Naive thymus-derived CD4-positive, alpha-beta T cell (primary cell): Measurements from ENCODE around the gene CADPS. TPM values are rescaled to one million over a fixed set of nuclear protein-coding genes. Genes with fewer than 3 reads are reported as not detected.

Experiments used
- ATAC-seq: fragments of 150-1000 bp; cut with Tn5 transposase; 2 replicates; pipeline ENCODE4 v1.10.0; 2021; ENCODE audit warnings: mild to moderate bottlenecking, moderate library complexity
- CTCF ChIA-PET: fragments of 350-600 bp; sonication (Branson Sonifier 250); formaldehyde crosslinking; loops from one replicate; lab custom pipeline; 2021; ENCODE audit warnings: antibody characterized with exemption; lab: Charles Lee
- POLR2A ChIA-PET: fragments of 350-600 bp; sonication (Branson Sonifier 250); formaldehyde crosslinking; loops from one replicate; lab custom pipeline; 2021; ENCODE audit warnings: antibody characterized with exemption, inconsistent platforms; lab: Charles Lee
- DNase-seq, 9 donors: peaks; one replicate each; pipeline versions ENCODE4 v3.0.0 to v3.0.0-alpha.2; 2020 to 2022; ENCODE audit warnings: mixed read lengths in 1 of 9
- H3K27ac ChIP-seq: one replicate; pipeline ENCODE4 v1.7.0; 2013; ENCODE audit warnings: mild to moderate bottlenecking, low read depth, low read length, moderate library complexity
- H3K27me3 ChIP-seq, 2 donors: one replicate each; pipeline ENCODE4 v1.7.0; 2013; ENCODE audit warnings: low read length in 2 of 2, mild to moderate bottlenecking in 2 of 2, moderate library complexity in 2 of 2; ENCODE audit not compliant: control insufficient read depth in 2 of 2, insufficient read depth in 2 of 2
- H3K36me3 ChIP-seq, 3 experiments: 1 replicate in 2 of 3; 2 replicates in 1 of 3; pipeline ENCODE4 v1.7.0; 2013; ENCODE audit warnings: low read length in 3 of 3, mild to moderate bottlenecking in 3 of 3, moderate library complexity in 1 of 3; ENCODE audit not compliant: insufficient read depth in 3 of 3, control insufficient read depth in 2 of 3
- H3K4me1 ChIP-seq, 2 donors: one replicate each; pipeline ENCODE4 v1.7.0; 2013; ENCODE audit warnings: low read length in 2 of 2, mild to moderate bottlenecking in 2 of 2, moderate library complexity in 1 of 2; ENCODE audit not compliant: control insufficient read depth in 2 of 2, insufficient read depth in 2 of 2
- H3K4me3 ChIP-seq: 2 replicates; pipeline ENCODE4 v1.7.0; 2013; ENCODE audit warnings: mild to moderate bottlenecking, low read length
- H3K9me3 ChIP-seq, 3 experiments: 1 replicate in 2 of 3; 2 replicates in 1 of 3; pipeline ENCODE4 v1.7.0; 2013; ENCODE audit warnings: low read length in 3 of 3; ENCODE audit not compliant: control insufficient read depth in 2 of 3
- H3K27ac Mint-ChIP-seq, 9 donors: one replicate each; pipeline ENCODE4 v1.8.0; 2020 to 2022; ENCODE audit warnings: mixed read lengths in 9 of 9, mild to moderate bottlenecking in 8 of 9, moderate library complexity in 5 of 9, inconsistent platforms in 2 of 9
- H3K27me3 Mint-ChIP-seq, 5 donors: one replicate each; pipeline ENCODE4 v1.8.0; 2021 to 2022; ENCODE audit warnings: mixed read lengths in 5 of 5, mild to moderate bottlenecking in 1 of 5
- H3K36me3 Mint-ChIP-seq, 5 donors: one replicate each; pipeline ENCODE4 v1.8.0; 2020 to 2022; ENCODE audit warnings: mixed read lengths in 5 of 5, mild to moderate bottlenecking in 3 of 5, inconsistent platforms in 1 of 5
- H3K4me1 Mint-ChIP-seq, 7 donors: one replicate each; pipeline ENCODE4 v1.8.0; 2020 to 2022; ENCODE audit warnings: mixed read lengths in 7 of 7, mild to moderate bottlenecking in 3 of 7, inconsistent platforms in 1 of 7
- H3K4me3 Mint-ChIP-seq, 10 donors: one replicate each; pipeline ENCODE4 v1.8.0; 2020 to 2022; ENCODE audit warnings: mild to moderate bottlenecking in 10 of 10, mixed read lengths in 10 of 10, moderate library complexity in 6 of 10, inconsistent platforms in 2 of 10
- H3K9me3 Mint-ChIP-seq, 11 donors: one replicate each; pipeline ENCODE4 v1.8.0; 2020 to 2022; ENCODE audit warnings: mixed read lengths in 11 of 11, mild to moderate bottlenecking in 4 of 11, inconsistent platforms in 1 of 11, moderate library complexity in 1 of 11
- intact Hi-C, 2 donors: fragments of 100-400 bp; cut with micrococcal nuclease; formaldehyde crosslinking; loops; one replicate each; pipeline ENCODE4 v1.15.1; 2023
- polyA plus RNA-seq, 2 donors: library from polyadenylated mRNA; unstranded; fragments of 300-500 nt; fragmentation: Illumina TruSeq; gene quantifications; one replicate each; pipeline ENCODE4 v1.2.3, GENCODE V29; 2021
- total RNA-seq, 6 experiments: library from RNA in 5 of 6; stranded (reverse) in 5 of 6; gene quantifications; 1 replicate in 5 of 6; 2 replicates in 1 of 6; pipeline ENCODE4 v1.2.3 and lab custom pipeline; 2021 to 2026

Gene CADPS
- total and polyA plus RNA-seq, 7 experiments from 2014 or later, result not detected

DNA sequence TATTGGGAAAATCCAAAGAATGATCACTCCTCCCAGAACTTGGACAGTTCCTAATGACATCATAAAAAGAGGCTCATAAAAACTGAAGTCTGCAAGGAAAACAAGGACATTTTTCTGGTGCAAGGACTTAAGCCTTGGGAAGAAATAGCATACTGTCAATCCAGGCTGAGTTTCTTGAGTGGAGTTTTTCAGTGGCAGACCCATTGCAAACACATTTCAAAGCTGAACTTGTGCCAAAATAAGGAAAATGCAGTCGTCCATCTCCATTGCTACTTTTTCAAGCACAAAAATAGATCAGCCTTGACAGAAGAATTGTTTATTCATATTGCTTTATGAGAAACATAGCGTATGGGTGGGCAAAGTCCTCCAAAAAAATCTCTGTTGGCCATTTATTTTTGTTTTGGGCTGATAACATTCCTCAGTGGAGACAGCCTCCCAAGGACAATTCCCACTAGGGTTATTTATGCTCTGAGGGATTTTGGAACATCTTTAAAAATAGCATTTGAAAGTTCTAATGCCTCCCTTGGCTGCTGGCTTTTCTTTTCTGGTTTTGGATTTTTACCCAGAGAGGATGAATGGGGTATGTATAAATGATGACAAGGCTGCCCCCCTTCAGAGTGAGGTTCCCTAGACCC is 220.0 kb downstream of the CADPS start:
- POLR2A ChIA-PET, result no interaction called here
- Mint-ChIP-seq H3K9me3 (peaks cover 0 to 3% (median 0%) of the 10 kb centered on the region in 11 donors), H3K4me1 (no peaks in the 10 kb centered on the region)

DNA sequence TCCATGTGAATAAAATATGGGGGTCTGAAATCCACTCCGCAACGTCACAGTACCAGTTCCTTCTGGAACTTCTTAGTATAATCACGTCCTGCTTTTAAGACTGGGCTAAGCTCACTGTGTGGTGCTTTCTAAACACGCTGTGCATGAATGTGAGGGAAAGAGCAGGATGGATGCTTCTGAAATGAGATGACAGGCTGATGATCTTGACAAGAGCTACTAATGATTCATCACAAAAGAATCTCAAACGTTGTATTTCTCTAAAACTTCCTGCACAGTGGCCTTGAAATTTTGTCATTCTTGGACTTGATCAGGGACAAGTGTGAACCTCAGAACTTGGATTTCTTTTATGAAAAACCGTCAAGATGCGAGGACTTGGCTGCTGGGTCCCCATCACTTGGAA is 221.4 kb downstream of the CADPS start:
- Mint-ChIP-seq H3K4me3 (no peak overlapping the region), H3K4me1 (no peaks in the 10 kb centered on the region), H3K27ac (no peak overlapping the region), H3K9me3 (peaks cover 0 to 3% (median 0%) of the 10 kb centered on the region in 11 donors), H3K36me3 (no peaks in the 10 kb centered on the region), H3K27me3 (peaks cover 0 to 4% (median 0%) of the 10 kb centered on the region in 5 donors)
- Histone ChIP-seq H3K27me3 (no peaks in the 10 kb centered on the region), H3K4me3 (no peak overlapping the region), H3K9me3 (no peaks in the 10 kb centered on the region), H3K4me1 (no peaks in the 10 kb centered on the region), H3K36me3 (no peaks in the 10 kb centered on the region), H3K27ac (no peak overlapping the region)
- CTCF ChIA-PET, result no interaction called here
- ATAC-seq (no peak), DNase-seq (no peak)
- intact Hi-C loops, result no loop called here
- POLR2A ChIA-PET, result no interaction called here

More for the DNA sequence above, 220.0 kb downstream of the CADPS start:
- intact Hi-C loops, result no loop called here
- DNase-seq, result no peak
- Mint-ChIP-seq H3K27ac (no peak overlapping the region), H3K4me3 (no peak overlapping the region), H3K27me3 (peaks cover 0 to 4% (median 0%) of the 10 kb centered on the region in 5 donors), H3K36me3 (no peaks in the 10 kb centered on the region)
- H3K4me1 ChIP-seq, result no peaks in the 10 kb centered on the region
- no peak overlapping the region for H3K4me3 ChIP-seq
- H3K36me3 ChIP-seq, result no peaks in the 10 kb centered on the region
- CTCF ChIA-PET, result no interaction called here
- no peaks in the 10 kb centered on the region for H3K9me3 ChIP-seq
- no peaks in the 10 kb centered on the region for H3K27me3 ChIP-seq
- ATAC-seq, result no peak
- H3K27ac ChIP-seq, result no peak overlapping the region

DNA sequence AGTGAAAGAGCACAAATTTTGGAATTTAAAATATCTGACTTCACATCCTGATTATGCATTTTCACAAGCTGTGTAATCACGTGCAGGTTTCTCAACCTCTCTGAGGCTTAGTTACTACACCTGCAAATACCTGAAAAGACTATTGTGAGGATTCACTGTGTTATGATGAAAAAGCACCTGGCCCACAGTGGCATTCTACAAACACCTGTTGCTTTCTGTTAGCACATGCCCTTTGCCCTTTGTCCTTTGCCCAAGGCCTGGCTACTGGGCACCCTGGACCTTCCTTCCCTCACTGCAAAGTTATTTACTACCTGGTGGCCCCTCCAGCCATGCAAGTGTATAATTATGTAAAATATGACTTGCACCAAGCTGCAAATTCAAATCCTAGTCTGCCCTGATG is 227.5 kb downstream of the CADPS start:
- intact Hi-C loops, result no loop called here
- H3K27me3 Mint-ChIP-seq, result no peaks in the 10 kb centered on the region
- H3K4me3 Mint-ChIP-seq, result no peak overlapping the region
- CTCF ChIA-PET, result no interaction called here
- Histone ChIP-seq H3K9me3 (no peaks in the 10 kb centered on the region), H3K27ac (no peak overlapping the region), H3K36me3 (no peaks in the 10 kb centered on the region), H3K4me1 (no peaks in the 10 kb centered on the region), H3K4me3 (no peak overlapping the region), H3K27me3 (no peaks in the 10 kb centered on the region)
- no peak for ATAC-seq
- H3K36me3 Mint-ChIP-seq, result no peaks in the 10 kb centered on the region
- peaks cover 0 to 3% (median 0%) of the 10 kb centered on the region in 11 donors for H3K9me3 Mint-ChIP-seq
- no peak for DNase-seq
- POLR2A ChIA-PET, result no interaction called here
- no peak overlapping the region for H3K27ac Mint-ChIP-seq
- no peaks in the 10 kb centered on the region for H3K4me1 Mint-ChIP-seq

DNA sequence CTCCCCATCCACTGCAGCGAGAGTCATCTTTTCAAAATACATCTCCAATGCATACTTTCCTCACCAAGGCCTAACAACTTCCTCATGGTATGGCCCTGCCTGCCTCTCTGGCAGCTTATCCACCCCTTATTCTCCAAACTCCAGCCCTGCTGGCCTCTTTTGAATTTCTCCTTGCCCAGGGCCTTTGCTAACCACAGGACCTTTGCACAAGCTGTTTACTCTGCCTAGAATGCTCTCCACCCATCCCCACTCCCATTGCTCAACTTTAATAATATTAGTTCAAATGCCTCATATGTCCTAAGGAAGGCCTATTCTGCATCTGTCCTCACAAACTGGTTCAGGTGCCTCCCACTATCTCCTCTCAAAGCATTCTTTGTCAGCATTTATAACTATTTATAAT is 230.7 kb downstream of the CADPS start:
- intact Hi-C loops, result no loop called here
- no peak overlapping the region for H3K27ac Mint-ChIP-seq
- no peaks in the 10 kb centered on the region for H3K36me3 ChIP-seq

DNA sequence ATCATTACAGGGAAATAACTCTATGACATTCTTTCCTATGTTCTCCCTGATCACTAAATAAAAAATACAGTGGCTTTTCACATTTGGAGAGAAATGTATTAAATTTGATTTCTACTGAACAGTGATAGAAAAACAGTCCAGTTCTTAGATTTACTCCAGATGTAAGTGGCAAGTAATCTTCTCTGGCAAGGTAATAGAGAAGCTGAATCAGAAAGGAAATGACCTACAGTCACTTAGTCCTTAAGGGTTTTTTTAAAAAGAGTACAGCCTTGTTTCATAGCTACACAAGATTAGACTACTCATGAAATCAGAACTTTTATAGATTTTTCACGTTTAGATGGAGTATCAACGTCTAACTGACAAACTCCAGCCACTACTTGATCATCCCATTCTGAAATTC is 236.9 kb downstream of the CADPS start:
- intact Hi-C loops, result no loop called here
- Mint-ChIP-seq H3K27me3 (peaks cover 0 to 14% (median 3%) of the 10 kb centered on the region in 5 donors), H3K27ac (no peak overlapping the region), H3K4me3 (no peak overlapping the region), H3K9me3 (peaks cover 0 to 4% (median 0%) of the 10 kb centered on the region in 11 donors), H3K36me3 (no peaks in the 10 kb centered on the region), H3K4me1 (no peaks in the 10 kb centered on the region)
- no peaks in the 10 kb centered on the region for H3K9me3 ChIP-seq
- ChIA-PET CTCF (no interaction called here), POLR2A (no interaction called here)
- H3K27me3 ChIP-seq, result no peaks in the 10 kb centered on the region
- H3K36me3 ChIP-seq, result no peaks in the 10 kb centered on the region
- H3K4me1 ChIP-seq, result no peaks in the 10 kb centered on the region
- H3K27ac ChIP-seq, result no peak overlapping the region
- no peak for ATAC-seq
- H3K4me3 ChIP-seq, result no peak overlapping the region
- DNase-seq, result no peak

More for the DNA sequence above, 230.7 kb downstream of the CADPS start:
- Histone ChIP-seq H3K4me1 (no peaks in the 10 kb centered on the region), H3K27me3 (no peaks in the 10 kb centered on the region), H3K9me3 (no peaks in the 10 kb centered on the region), H3K4me3 (no peak overlapping the region), H3K27ac (no peak overlapping the region)
- ATAC-seq, result no peak
- peaks cover 0 to 14% (median 3%) of the 10 kb centered on the region in 5 donors for H3K27me3 Mint-ChIP-seq
- H3K4me1 Mint-ChIP-seq, result no peaks in the 10 kb centered on the region
- ChIA-PET CTCF (no interaction called here), POLR2A (no interaction called here)
- DNase-seq, result no peak
- peaks cover 0 to 4% (median 0%) of the 10 kb centered on the region in 11 donors for H3K9me3 Mint-ChIP-seq
- H3K36me3 Mint-ChIP-seq, result no peaks in the 10 kb centered on the region
- H3K4me3 Mint-ChIP-seq, result no peak overlapping the region

DNA sequence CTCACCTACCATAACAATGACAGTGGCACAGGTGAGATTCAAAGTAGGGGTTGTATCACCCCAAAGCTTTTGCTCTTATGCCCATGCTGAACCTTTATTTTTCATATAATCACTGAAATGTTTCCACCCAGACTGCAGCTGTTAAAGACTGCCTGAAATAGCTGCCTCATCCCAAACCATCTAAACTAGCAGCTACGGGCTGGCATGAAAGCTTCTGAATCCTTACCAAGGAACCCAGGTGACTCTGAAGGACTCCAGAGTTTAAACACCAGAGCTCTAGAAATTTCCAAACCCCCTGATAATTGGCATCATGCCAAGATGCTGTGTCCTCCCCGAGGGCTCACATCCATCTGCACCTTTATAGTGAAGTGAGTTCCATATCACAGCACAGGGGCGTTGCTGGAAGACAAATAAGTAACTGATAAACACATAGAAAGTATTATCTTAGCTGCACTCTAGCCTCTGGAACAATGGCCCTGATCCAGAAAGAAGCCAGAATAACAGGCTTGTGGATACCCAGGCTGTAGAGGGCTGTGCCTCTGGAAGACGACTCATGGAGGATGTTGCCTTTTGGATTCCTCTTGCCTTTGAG is 238.9 kb downstream of the CADPS start:
- H3K9me3 Mint-ChIP-seq, result peaks cover 0 to 3% (median 0%) of the 10 kb centered on the region in 11 donors
- ATAC-seq (no peak), DNase-seq (no peak)
- ChIA-PET POLR2A (no interaction called here), CTCF (no interaction called here)
- H3K27me3 Mint-ChIP-seq, result peaks cover 0 to 6% (median 3%) of the 10 kb centered on the region in 5 donors
- no peaks in the 10 kb centered on the region for H3K36me3 ChIP-seq
- no peaks in the 10 kb centered on the region for H3K27me3 ChIP-seq
- no peaks in the 10 kb centered on the region for H3K4me1 ChIP-seq
- H3K4me3 Mint-ChIP-seq, result no peak overlapping the region
- H3K27ac Mint-ChIP-seq, result no peak overlapping the region
- H3K27ac ChIP-seq, result no peak overlapping the region
- intact Hi-C loops, result no loop called here
- H3K9me3 ChIP-seq, result no peaks in the 10 kb centered on the region
- no peaks in the 10 kb centered on the region for H3K36me3 Mint-ChIP-seq
- no peak overlapping the region for H3K4me3 ChIP-seq
- H3K4me1 Mint-ChIP-seq, result no peaks in the 10 kb centered on the region
